GM12873 (cell line): ENCODE results near the gene HNMT.

Experiments
- CTCF ChIP-seq: IDR thresholded peaks from 2 replicates; pipeline ENCODE4 v1.5.1; 2012; ENCODE audit warnings: low read depth, mild to moderate bottlenecking, moderate library complexity, low read length, control low read depth; ENCODE audit not compliant: insufficient read depth; ENCODE audit errors: missing control alignments

Gene HNMT

GRCh38 chr2:137959166-137959565, 5.1 kb upstream of the HNMT start:
- no peak for TF ChIP-seq CTCF

GRCh38 chr2:137960223-137960622, 4.0 kb upstream of the HNMT start:
- no peak for TF ChIP-seq CTCF

GRCh38 chr2:137961602-137962001, 2.7 kb upstream of the HNMT start:
- TF ChIP-seq CTCF, result no peak

GRCh38 chr2:137963535-137964065, 673 bp upstream of the HNMT start:
- no peak for TF ChIP-seq CTCF

- no peak for TF ChIP-seq CTCF
Observed at GRCh38 chr2:137964859-137965459, 686 bp downstream of the HNMT start.

- no peak for TF ChIP-seq CTCF
Observed at GRCh38 chr2:137966043-137966442, 1.8 kb downstream of the HNMT start.

- TF ChIP-seq CTCF, result no peak
Observed at GRCh38 chr2:137967042-137967441, 2.8 kb downstream of the HNMT start.
